Activated T-cell treated with anti-CD3 and anti-CD28 coated beads, Interleukin-2, amount 50 U/mL, for 24 hours (primary cell): ENCODE data around the gene OCA2.
"Not testable (repeated sequence)": the region's sequence is repeated elsewhere in the genome, so short reads cannot be mapped to it uniquely, and the experiment has no call there.

Source experiments
- DNase-seq: peaks from one replicate; pipeline ENCODE4 v3.0.0-alpha.2; 2020
- H3K27ac Mint-ChIP-seq: 2 replicates; pipeline ENCODE4 v1.8.0; 2020; ENCODE audit warnings: mild to moderate bottlenecking, mixed read lengths
- H3K27me3 Mint-ChIP-seq: 2 replicates; pipeline ENCODE4 v1.8.0; 2020; ENCODE audit warnings: mixed read lengths
- H3K36me3 Mint-ChIP-seq: 2 replicates; pipeline ENCODE4 v1.8.0; 2020; ENCODE audit warnings: low read depth, mixed read lengths
- H3K4me1 Mint-ChIP-seq: 2 replicates; pipeline ENCODE4 v1.8.0; 2020; ENCODE audit warnings: low read depth, mixed read lengths
- H3K4me3 Mint-ChIP-seq: 2 replicates; pipeline ENCODE4 v1.8.0; 2020; ENCODE audit warnings: mild to moderate bottlenecking, moderate library complexity, mixed read lengths
- H3K9me3 Mint-ChIP-seq: 2 replicates; pipeline ENCODE4 v1.8.0; 2020; ENCODE audit warnings: mixed read lengths

The OCA2 gene

DNA sequence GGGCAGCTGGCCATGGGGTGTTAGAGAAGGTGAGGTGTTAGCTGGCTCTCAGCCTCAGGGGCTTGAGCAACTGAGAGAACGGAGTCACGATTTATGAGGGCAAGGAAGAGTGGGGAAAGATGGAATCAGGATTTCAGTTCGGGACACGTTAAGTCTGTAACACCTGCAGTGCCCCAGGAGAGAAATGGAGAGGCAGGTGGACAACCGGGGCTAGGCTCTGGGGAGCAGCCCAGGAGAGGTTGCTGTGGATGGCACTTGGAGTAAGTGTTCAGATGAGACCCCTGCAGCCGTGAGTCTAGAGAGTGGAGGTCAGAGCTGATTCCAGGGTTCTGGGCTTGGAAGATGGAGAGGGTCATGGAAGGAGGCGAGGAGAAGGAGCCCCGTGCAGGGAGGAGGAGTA, 237.9 kb downstream of the OCA2 start:
- H3K27ac Mint-ChIP-seq: no peak overlapping the region
- no peaks in the 10 kb centered on the region for H3K27me3 Mint-ChIP-seq
- no peaks in the 10 kb centered on the region for H3K36me3 Mint-ChIP-seq
- H3K4me1 Mint-ChIP-seq: no peaks in the 10 kb centered on the region
- peaks cover 7% of the 10 kb centered on the region for H3K9me3 Mint-ChIP-seq
- DNase-seq: no peak
- H3K4me3 Mint-ChIP-seq: no peak overlapping the region

DNA sequence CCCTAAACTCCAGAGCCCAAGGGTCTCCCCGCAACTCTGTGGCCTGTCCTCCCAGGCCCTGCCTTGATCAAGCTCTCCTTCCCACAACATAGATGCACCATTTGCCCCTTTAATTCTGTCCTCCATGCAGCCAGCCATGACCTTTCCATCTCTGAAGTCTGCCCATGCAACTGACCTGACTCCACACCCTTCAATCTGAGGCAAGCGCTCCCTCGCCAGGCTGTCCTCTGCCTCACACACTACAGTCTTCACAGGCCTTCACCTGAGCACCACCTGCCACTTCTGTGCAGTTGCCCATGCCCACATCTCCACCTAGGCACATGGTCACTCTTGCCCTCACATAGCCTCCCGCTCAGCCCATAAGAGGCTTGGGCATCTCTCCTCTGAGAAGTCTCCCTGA, 244.0 kb downstream of the OCA2 start:
- no peak overlapping the region for H3K4me3 Mint-ChIP-seq
- H3K27ac Mint-ChIP-seq: no peak overlapping the region
- H3K27me3 Mint-ChIP-seq: no peaks in the 10 kb centered on the region
- no peak for DNase-seq
- H3K9me3 Mint-ChIP-seq: peaks cover 10% of the 10 kb centered on the region
- H3K4me1 Mint-ChIP-seq: no peaks in the 10 kb centered on the region
- H3K36me3 Mint-ChIP-seq: no peaks in the 10 kb centered on the region

DNA sequence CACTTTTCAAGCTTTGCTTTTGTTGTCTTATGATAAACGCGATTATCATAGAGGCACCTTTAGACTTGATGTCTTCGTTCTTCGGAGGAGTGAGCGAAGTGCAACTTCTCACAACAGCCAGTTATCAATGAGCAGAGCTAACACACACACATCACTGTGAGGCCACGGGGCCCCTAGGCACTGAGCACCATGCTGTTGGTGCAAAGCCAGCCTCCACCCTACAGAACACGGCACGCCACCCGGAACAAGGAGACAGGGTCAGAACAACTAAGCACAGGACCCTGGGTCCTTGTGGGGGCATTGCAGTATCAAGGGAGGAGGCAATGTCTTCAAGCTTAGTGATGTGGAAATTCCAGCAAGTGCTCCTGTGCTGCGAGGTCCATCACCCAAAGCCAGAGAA, 244.5 kb downstream of the OCA2 start:
- H3K4me3 Mint-ChIP-seq: no peak overlapping the region
- no peaks in the 10 kb centered on the region for H3K27me3 Mint-ChIP-seq
- H3K4me1 Mint-ChIP-seq: no peaks in the 10 kb centered on the region
- H3K36me3 Mint-ChIP-seq: no peaks in the 10 kb centered on the region
- peaks cover 10% of the 10 kb centered on the region for H3K9me3 Mint-ChIP-seq
- H3K27ac Mint-ChIP-seq: no peak overlapping the region
- DNase-seq: no peak

DNA sequence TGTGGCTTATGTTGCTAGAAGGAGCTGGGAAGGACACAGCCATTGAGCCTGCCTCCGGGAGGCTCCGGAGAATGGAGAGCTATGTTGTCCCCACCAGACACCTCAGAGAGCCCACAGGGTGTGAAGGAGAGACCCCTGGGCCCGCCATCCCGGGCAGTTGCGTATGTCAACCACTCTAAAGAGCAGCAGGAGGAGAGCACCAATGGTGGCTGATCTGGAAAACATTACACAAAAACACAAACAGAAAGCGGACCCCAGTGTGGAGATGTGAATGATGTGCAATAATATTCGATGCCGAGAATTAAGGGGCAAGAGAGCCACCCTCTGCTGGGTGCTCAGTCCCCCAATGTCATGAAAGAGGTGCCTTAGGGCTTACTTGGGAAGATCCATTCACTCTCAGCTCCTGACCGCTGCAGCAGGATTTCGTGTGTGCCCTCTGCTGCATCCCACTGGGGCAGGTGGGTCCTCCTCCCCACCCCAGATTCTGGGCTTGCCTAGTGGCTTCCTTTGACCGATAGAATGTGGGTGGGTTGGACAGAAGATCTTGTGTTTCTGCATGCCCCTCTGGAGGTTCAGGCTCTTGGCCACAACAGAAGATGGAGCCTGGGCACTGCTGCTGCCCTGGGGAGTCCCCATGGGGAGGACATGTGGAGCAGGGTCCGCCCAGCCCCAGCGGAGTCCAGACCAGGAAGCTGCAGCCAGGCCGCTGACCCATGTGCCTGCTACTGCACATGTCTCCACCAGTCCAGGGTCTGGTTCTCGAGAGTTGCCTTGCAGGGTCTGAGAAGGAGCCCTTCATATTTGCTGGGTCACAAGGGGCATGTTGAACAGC, 245.3 kb downstream of the OCA2 start:
- no peak for DNase-seq
- Mint-ChIP-seq H3K4me1 (no peaks in the 10 kb centered on the region), H3K27ac (no peak overlapping the region), H3K27me3 (no peaks in the 10 kb centered on the region), H3K36me3 (no peaks in the 10 kb centered on the region), H3K4me3 (no peak overlapping the region), H3K9me3 (peaks cover 17% of the 10 kb centered on the region)

DNA sequence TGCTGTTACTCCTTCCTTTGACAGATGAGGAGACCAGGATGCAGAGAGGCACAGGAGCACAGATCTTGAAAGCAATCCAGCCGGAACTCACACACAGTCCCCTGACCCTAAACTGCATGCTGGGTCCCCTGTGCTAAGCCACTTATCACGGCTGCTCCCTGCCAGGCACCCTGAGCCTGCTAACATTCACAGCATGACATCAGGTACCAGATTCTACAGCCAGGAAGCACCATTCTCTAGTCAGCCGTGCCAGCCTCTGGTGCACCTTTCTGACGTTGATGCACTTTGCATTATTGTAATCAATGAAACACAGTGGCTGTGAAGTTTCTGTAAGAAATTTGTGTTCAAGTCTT, 247.3 kb downstream of the OCA2 start:
- H3K36me3 Mint-ChIP-seq: no peaks in the 10 kb centered on the region
- H3K9me3 Mint-ChIP-seq: peaks cover 21% of the 10 kb centered on the region
- no peak overlapping the region for H3K4me3 Mint-ChIP-seq
- no peak overlapping the region for H3K27ac Mint-ChIP-seq
- DNase-seq: no peak
- H3K4me1 Mint-ChIP-seq: no peaks in the 10 kb centered on the region
- no peaks in the 10 kb centered on the region for H3K27me3 Mint-ChIP-seq

DNA sequence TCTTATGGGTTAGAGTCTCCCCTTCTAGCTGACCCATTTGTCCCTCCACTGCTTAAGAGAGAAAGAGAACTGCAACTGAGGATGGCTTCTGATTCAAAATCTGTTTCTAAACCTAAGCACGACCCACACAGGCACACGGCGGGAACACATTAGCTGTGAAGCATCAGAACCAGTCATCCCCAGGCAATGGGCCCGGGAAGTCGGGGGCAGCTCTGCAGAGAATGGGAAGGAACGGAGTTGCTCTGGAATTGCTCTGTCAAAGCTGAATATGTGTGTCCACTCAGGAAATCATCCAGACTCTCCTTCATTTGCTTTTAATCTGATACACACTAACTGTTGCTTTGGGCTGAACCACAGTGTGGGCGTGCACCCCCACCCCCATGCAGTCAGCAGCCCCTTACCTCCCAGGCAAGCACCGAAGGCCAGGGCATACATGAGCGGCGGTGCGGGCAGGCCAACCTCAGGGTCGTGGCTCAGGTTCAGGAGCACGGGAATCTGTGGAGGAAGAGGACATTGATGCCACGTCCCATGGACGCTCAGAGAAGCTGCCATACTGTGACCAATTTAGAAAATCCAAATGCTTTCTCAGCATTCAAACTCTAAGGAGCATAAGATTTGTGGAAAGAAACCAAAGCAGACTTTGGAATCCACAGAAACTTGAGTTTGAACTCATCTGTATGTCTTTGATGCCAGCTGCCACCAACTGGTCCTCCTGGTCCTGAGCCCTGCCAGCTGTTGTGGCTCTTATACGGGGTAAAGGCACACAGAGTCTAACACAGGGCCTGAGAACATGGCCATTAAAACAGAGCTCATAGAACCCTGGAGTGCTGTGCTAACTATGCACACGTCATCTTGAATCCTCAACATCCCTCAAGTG, 247.9 kb downstream of the OCA2 start:
- H3K9me3 Mint-ChIP-seq: peaks cover 19% of the 10 kb centered on the region
- H3K27me3 Mint-ChIP-seq: no peaks in the 10 kb centered on the region
- H3K4me1 Mint-ChIP-seq: no peaks in the 10 kb centered on the region
- DNase-seq: no peak
- H3K4me3 Mint-ChIP-seq: no peak overlapping the region
- no peaks in the 10 kb centered on the region for H3K36me3 Mint-ChIP-seq
- no peak overlapping the region for H3K27ac Mint-ChIP-seq

DNA sequence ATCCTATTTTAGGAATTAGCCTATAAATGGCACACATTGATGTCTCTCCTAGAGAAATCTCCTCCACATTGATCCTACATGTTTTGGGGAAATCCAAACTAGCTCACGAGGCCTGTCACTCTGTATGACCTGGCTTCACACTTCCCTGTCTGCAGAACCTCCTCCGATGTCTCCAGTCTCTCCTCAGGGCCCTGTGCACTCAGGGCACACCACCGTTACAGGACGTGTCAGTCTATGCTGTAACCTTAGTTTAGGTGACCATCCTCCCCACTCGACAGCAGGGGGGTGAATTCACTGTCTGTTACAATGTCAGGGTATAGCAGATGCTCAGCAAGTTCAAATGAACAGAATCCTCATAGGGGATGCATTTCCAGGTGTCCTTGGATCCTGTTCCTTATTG, 249.1 kb downstream of the OCA2 start:
- Mint-ChIP-seq H3K4me3 (no peak overlapping the region), H3K27ac (no peak overlapping the region), H3K36me3 (no peaks in the 10 kb centered on the region), H3K27me3 (no peaks in the 10 kb centered on the region), H3K4me1 (no peaks in the 10 kb centered on the region), H3K9me3 (peaks cover 12% of the 10 kb centered on the region)
- no peak for DNase-seq

DNA sequence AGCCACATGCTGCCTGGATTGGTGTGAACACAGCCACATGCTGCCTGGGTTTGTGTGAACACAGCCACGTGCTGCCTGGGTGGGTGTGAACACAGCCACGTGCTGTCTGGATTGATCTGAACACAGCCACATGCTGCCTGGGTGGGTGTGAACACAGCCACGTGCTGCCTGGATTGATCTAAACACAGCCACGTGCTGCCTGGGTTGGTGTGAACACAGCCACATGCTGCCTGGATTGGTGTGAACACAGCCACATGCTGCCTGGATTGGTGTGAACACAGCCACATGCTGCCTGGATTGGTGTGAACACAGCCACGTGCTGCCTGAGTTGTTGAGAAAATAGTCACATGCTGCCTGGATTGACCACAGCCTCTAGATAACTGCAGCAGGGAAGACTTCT, 250.2 kb downstream of the OCA2 start:
- H3K4me3 Mint-ChIP-seq, DNase-seq, H3K4me1 Mint-ChIP-seq, H3K27ac Mint-ChIP-seq, H3K27me3 Mint-ChIP-seq, H3K36me3 Mint-ChIP-seq: not testable (repeated sequence)
- peaks cover 12% of the 10 kb centered on the region for H3K9me3 Mint-ChIP-seq

DNA sequence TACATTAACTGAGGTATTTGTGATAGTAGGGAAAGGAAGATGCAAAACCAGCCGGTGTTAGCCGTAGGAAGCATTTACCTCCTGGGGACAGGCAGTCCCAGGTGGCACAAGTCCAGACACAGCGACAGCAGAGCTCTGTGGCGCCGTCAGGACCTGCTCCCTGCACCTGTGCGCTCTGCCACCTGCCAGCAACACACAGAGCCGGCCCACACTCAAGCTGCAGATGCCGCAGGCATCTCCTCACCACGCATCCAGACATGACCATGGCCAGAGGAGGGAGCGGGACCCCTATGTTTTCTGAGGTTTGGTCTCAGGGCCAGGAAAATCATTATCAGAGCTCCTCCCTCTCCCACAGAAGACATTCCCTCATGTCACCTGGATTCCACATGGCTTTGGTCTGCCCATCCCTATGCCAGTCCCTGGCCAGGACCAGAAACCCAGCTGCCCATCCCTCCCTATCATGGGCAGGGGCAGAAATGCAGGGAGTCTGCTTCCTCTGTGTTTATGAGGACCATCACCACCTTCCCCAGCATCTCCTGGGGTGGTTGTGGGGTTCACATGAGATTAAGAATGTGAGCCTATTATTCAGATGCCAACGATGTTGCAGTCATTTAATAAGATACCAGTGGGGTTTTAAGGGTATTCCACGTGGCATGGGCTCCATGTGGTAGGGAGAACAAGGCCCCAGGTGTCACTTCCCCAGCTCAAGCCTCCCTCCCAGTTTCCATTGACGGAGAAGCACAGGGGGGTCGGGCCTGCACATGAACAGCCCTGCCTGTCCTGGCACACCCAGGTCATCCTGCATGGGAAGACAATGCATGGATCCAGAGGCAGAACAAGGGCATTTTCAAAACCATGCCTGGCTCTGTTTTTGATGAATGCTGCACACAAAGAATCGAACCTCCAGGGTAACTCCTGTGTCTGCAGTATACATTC, 251.1 kb downstream of the OCA2 start:
- DNase-seq: no peak
- no peak overlapping the region for H3K27ac Mint-ChIP-seq
- no peaks in the 10 kb centered on the region for H3K36me3 Mint-ChIP-seq
- no peaks in the 10 kb centered on the region for H3K4me1 Mint-ChIP-seq
- H3K27me3 Mint-ChIP-seq: no peaks in the 10 kb centered on the region
- peaks cover 12% of the 10 kb centered on the region for H3K9me3 Mint-ChIP-seq
- H3K4me3 Mint-ChIP-seq: no peak overlapping the region

DNA sequence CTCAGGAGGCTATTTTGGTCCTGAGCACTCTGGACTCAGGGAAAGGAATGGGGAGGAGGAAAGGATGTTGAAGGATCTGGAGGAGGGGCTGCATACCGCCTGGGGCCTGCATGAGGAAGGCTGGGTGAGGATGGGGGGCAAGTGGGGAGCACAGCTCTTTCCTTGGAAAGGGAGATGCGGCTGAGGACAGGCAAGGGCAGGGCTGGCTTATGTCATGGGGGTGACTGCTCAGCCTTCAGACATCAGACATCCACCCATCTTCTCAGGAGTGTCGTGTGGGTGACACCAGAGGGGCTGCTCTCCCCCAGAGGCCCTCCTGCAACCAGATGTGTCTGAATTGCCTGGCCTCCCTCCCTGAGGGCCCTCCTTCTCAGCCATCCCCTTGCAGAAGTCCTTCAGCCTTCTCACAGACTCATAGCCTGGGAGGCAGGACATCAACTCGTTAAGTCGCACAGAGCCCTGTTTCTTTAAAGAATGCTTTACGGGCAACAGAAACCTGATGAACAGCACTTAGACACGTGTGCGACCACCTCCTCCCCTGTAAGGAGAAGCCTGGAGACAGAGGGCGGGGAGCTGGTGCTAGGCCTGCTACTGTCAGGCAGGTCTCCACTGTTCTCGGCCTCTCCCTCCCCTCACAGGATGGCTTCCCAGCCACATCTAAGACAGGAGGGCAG, 252.3 kb downstream of the OCA2 start:
- Mint-ChIP-seq H3K4me1 (no peaks in the 10 kb centered on the region), H3K27me3 (no peaks in the 10 kb centered on the region), H3K27ac (no peak overlapping the region), H3K9me3 (peaks cover 12% of the 10 kb centered on the region), H3K36me3 (no peaks in the 10 kb centered on the region), H3K4me3 (no peak overlapping the region)
- DNase-seq: no peak

DNA sequence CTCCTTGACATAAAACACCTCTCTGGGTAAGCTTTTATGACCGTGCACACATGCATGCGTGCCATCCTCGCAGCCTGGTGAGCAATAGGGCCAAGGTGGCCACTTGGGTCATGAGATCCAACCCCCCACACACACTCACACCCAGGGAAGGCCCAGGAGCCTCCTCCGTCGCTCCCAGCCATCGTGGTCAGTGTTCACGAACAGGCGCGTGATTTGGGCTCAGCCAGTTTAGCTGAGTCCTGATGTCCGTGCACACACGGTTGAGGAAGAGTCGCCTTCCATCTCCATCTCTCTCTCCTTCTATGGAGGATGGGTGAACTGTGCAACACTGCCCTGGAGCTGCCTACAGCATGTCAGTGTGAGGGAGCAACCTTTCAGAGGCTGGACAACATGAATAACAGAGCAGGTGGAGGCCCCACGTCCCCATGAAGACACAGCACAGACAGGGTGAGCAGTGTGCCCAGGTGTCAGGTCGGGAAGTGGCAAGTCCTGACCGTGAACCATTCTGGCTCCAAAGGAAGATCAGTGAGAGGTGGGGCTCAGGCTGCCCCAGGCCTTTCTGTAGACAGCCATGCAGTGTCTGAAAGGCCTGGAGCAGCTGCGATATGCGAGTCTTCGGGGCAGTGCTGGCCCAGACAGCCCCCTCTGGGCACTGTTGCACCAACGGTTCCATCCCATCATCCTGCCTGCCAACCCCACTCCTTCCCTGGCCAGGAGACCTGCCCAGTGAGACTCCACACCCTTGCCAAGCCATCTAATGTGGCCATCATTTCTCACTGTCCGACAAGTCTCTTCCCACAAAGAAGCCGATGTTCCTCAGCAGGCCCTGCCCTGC, 253.4 kb downstream of the OCA2 start:
- no peaks in the 10 kb centered on the region for H3K4me1 Mint-ChIP-seq
- H3K27ac Mint-ChIP-seq: no peak overlapping the region
- no peak overlapping the region for H3K4me3 Mint-ChIP-seq
- no peak for DNase-seq
- H3K9me3 Mint-ChIP-seq: peaks cover 12% of the 10 kb centered on the region
- H3K27me3 Mint-ChIP-seq: no peaks in the 10 kb centered on the region
- no peaks in the 10 kb centered on the region for H3K36me3 Mint-ChIP-seq

DNA sequence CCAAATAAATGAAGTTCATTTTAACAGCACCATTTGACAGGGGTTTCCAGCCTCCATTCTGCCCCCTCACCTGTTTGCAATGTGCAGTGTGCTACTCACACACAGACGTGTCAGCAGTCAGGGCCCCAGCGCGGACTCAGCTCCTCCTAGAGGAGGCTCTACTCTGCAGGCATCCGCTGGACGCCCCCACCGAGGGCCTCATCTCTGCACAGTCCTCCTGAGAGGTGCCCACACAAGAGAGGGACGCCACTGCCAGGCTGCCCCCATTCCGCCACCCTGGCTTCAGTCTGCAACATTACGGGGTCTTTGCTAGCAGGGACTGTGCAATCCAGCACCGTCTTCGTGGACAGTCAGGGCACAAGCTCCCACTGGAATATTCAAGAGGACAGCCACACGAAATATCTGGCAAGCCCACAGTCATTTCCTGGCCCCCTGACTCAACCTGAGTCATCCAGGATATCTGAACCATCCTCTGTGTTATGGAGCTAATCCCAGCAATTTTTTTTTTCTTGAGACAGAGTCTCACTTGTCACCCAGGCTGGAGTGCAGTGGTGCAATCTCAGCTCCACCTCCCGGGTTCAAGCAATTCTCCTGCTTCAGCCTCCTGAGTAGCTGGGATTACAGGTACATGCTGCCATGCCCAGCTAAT, 255.0 kb downstream of the OCA2 start:
- H3K9me3 Mint-ChIP-seq: peaks cover 8% of the 10 kb centered on the region
- no peak for DNase-seq

DNA sequence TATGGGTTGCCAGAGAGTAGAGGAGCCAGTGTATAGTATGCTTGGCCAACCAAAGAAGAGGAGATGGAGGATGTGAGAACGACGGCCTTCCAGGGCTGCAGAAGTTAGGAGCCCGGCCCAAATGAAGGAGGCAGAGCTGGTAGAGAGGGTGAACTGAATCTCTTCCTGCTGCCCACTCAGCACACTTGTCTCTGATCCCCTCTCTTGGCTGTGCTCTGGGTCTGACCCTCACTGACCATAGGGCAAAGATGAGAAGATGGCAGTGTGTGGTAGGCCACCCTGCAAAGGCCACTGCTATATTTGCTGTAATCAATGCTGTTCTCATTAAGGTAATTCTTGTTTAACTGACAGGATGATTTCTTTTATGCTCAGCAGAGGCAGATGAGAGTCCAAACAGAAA, 256.0 kb downstream of the OCA2 start:
- Mint-ChIP-seq H3K27ac (no peak overlapping the region), H3K4me3 (no peak overlapping the region), H3K4me1 (no peaks in the 10 kb centered on the region), H3K27me3 (peaks cover 1% of the 10 kb centered on the region), H3K36me3 (no peaks in the 10 kb centered on the region), H3K9me3 (peaks cover 4% of the 10 kb centered on the region)
- DNase-seq: no peak

More for the DNA sequence above, 255.0 kb downstream of the OCA2 start:
- no peaks in the 10 kb centered on the region for H3K36me3 Mint-ChIP-seq
- H3K27me3 Mint-ChIP-seq: no peaks in the 10 kb centered on the region
- H3K4me3 Mint-ChIP-seq: no peak overlapping the region
- no peaks in the 10 kb centered on the region for H3K4me1 Mint-ChIP-seq
- no peak overlapping the region for H3K27ac Mint-ChIP-seq
